Measurements from ENCODE around the gene RNF186. TPM values are rescaled to one million over a fixed set of nuclear protein-coding genes. Genes with fewer than 3 reads are reported as not detected.

RNF186 gene
- total and polyA plus RNA-seq, 4 donors: not detected

DNA sequence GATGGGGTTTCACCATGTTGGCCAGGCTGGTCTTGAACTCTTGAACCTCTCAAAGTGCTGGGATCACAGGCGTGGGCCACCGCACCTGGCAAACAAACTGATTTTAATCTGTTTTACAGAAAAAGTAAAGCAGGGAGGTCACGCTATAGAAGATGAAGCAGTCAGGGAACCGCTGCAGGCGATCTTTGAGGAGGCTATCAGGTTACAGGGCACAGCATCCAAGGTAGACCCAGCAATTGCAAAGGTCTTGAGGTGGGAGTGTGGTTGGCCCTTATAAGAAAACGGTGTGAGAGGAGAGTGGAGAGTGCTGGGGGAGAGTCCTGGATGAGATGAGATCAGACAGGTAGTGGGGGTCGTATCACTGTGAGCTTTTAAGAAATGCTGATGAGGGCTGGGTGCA is 12.8 kb downstream of the RNF186 start:
- no peaks in the 10 kb centered on the region for H3K9me3 ChIP-seq (ENCODE audit: control insufficient read depth in 4 of 4, insufficient read depth in 3 of 4, low read length in 3 of 4)
- peaks cover 0 to 15% (median 3%) of the 10 kb centered on the region in 5 donors for H3K4me1 ChIP-seq (ENCODE audit: control insufficient read depth in 5 of 5, insufficient read depth in 5 of 5, low read length in 5 of 5)
- H3K9ac ChIP-seq (ENCODE audit: insufficient read depth in 1 of 2, low read length in 2 of 2): no peak overlapping the region
- 62 to 67% methylated on average over 7 of the region's 7 CpGs for WGBS, 2 donors
- H3K36me3 ChIP-seq (ENCODE audit: control insufficient read depth in 4 of 4, insufficient read depth in 4 of 4, low read length in 4 of 4): no peaks in the 10 kb centered on the region
- no peak overlapping the region for H3K27ac ChIP-seq (ENCODE audit: low read depth in 1 of 2, low read length in 1 of 2)
- H3K27me3 ChIP-seq (ENCODE audit: control insufficient read depth in 3 of 3, insufficient read depth in 3 of 3, low read length in 2 of 3): peaks cover 0 to 4% (median 0%) of the 10 kb centered on the region in 3 donors
- no peak for TF ChIP-seq CTCF (IDR thresholded peaks at IDR 0.05; ENCODE audit: control extremely low read depth, extremely low read depth)
- no peak overlapping the region for H3K4me3 ChIP-seq
- ATAC-seq (ENCODE audit: insufficient read depth, low FRiP score): no peak
- no peak for DNase-seq

GRCh38 chr1:19800076-19800804 is 14.8 kb downstream of the RNF186 start:
- H3K27ac ChIP-seq (ENCODE audit: low read depth in 1 of 2, low read length in 1 of 2): peak overlapping the region in 1 of 2 donors; percentile 79
- peaks cover 0 to 15% (median 3%) of the 10 kb centered on the region in 5 donors for H3K4me1 ChIP-seq (ENCODE audit: control insufficient read depth in 5 of 5, insufficient read depth in 5 of 5, low read length in 5 of 5)
- H3K9me3 ChIP-seq (ENCODE audit: control insufficient read depth in 4 of 4, insufficient read depth in 3 of 4, low read length in 3 of 4): no peaks in the 10 kb centered on the region
- WGBS, 2 donors: 18 to 21% methylated on average over 32 to 33 of the region's 33 CpGs
- peaks cover 0 to 4% (median 0%) of the 10 kb centered on the region in 3 donors for H3K27me3 ChIP-seq (ENCODE audit: control insufficient read depth in 3 of 3, insufficient read depth in 3 of 3, low read length in 2 of 3)
- no peak for TF ChIP-seq CTCF (IDR thresholded peaks at IDR 0.05; ENCODE audit: control extremely low read depth, extremely low read depth)
- DNase-seq (peak; percentile 55 to 76 (median 74)), ATAC-seq (ENCODE audit: insufficient read depth, low FRiP score) (peak; percentile 42)
- peak overlapping the region; percentile 46 for H3K4me3 ChIP-seq
- H3K36me3 ChIP-seq (ENCODE audit: control insufficient read depth in 4 of 4, insufficient read depth in 4 of 4, low read length in 4 of 4): peaks cover 0 to 2% (median 0%) of the 10 kb centered on the region in 4 donors
- H3K9ac ChIP-seq (ENCODE audit: insufficient read depth in 1 of 2, low read length in 2 of 2): peak overlapping the region; percentile 56 to 75

DNA sequence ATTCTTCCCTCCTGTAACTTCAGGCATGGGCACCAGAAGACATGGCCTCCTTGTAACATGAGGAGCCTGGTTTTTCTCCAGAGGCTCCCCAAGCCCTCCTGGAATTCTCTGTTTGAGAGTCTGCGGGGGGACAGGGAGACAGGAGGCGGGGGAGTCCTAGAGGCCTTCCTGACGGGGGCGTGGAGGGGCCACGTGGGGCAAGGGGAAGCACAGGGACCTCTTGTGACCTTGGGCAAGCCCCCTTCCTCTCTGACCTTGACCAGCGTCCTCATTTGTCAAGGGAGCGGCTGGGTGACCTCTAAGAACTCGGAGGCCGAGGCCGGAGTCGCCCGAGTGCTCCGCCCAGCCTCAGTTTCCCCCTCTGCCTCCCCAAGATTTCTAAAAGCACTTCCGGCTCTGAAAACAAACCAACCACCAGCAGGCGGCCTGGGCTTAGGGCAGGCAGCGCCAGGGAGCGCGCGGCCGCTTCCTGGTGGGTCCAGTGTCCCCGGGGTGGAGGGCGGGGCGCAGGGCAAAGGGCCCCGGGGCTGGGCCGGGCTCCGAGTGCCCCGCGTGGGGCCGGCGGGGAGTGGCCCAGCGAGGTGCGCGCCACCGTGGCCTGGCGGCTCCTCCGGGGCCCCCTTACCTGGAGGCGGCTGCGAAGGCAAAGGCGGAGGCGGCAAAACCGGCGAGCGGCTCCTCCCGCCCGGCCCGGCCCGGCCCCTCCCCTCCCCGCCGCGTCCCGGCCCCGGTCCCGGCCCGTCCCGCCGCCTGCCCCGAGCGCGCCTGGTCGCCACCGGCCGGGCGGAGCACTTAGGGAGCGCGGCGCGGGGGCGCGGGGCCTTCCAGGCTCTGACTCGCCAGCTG is 15.6 kb downstream of the RNF186 start, which contains the start of gene TMCO4:
Gene TMCO4 (minus strand): TSS at position 687 of the 846 bp plus-strand sequence. CDS start 19,158 bp downstream, outside the sequence.
- DNase-seq (peak; percentile 62 to 70 (median 64)), ATAC-seq (ENCODE audit: insufficient read depth, low FRiP score) (peak; percentile 83)
- TF ChIP-seq CTCF (IDR thresholded peaks at IDR 0.05; ENCODE audit: control extremely low read depth, extremely low read depth): no peak
- H3K9me3 ChIP-seq (ENCODE audit: control insufficient read depth in 4 of 4, insufficient read depth in 3 of 4, low read length in 3 of 4): no peaks in the 10 kb centered on the region
- H3K27me3 ChIP-seq (ENCODE audit: control insufficient read depth in 3 of 3, insufficient read depth in 3 of 3, low read length in 2 of 3): peaks cover 0 to 4% (median 0%) of the 10 kb centered on the region in 3 donors
- peaks cover 0 to 15% (median 3%) of the 10 kb centered on the region in 5 donors for H3K4me1 ChIP-seq (ENCODE audit: control insufficient read depth in 5 of 5, insufficient read depth in 5 of 5, low read length in 5 of 5)
- peak within 1 kb of the TSS; percentile 22 to 81 for H3K27ac ChIP-seq (ENCODE audit: low read depth in 1 of 2, low read length in 1 of 2)
- peaks cover 0 to 2% (median 0%) of the 10 kb centered on the region in 4 donors for H3K36me3 ChIP-seq (ENCODE audit: control insufficient read depth in 4 of 4, insufficient read depth in 4 of 4, low read length in 4 of 4)
- WGBS, 2 donors: 1 to 2% methylated on average over 36 to 70 of the region's 70 CpGs
- H3K4me3 ChIP-seq: peak within 1 kb of the TSS; percentile 46
- peak within 1 kb of the TSS; percentile 68 to 75 for H3K9ac ChIP-seq (ENCODE audit: insufficient read depth in 1 of 2, low read length in 2 of 2)
